Neural cell (in vitro differentiated cells): ENCODE results near the gene FAM110A.

Experiments
- EP300 ChIP-seq: fragments of 450-650 bp; conservative IDR thresholded peaks from 2 replicates; pipeline ENCODE4 v1.6.1; 2014; ENCODE audit warnings: antibody characterized with exemption, mild to moderate bottlenecking, moderate library complexity; ENCODE audit not compliant: poor library complexity, severe bottlenecking
- EZH2 ChIP-seq: fragments of 200-600, 300-800 bp; shearing (Covaris generic), sonication (generic); IDR thresholded peaks from 2 replicates; pipeline ENCODE4 v1.6.1; 2014; ENCODE audit warnings: antibody characterized with exemption, low read length, borderline replicate concordance, mild to moderate bottlenecking; ENCODE audit not compliant: insufficient read depth, poor library complexity, severe bottlenecking
- MXI1 ChIP-seq: fragments of 450-650 bp; conservative IDR thresholded peaks from 2 replicates; pipeline ENCODE4 v1.6.1; 2014; ENCODE audit warnings: antibody characterized with exemption, mild to moderate bottlenecking; ENCODE audit not compliant: poor library complexity, severe bottlenecking
- POLR2AphosphoS5 ChIP-seq: IDR thresholded peaks from 2 replicates; pipeline ENCODE4 v1.6.1; 2012
- RAD21 ChIP-seq: fragments of 450-650 bp; conservative IDR thresholded peaks from 2 replicates; pipeline ENCODE4 v1.6.1; 2014; ENCODE audit warnings: antibody characterized with exemption, mild to moderate bottlenecking, moderate library complexity
- SMC3 ChIP-seq: fragments of 450-650 bp; conservative IDR thresholded peaks from 2 replicates; pipeline ENCODE4 v1.6.1; 2014; ENCODE audit warnings: antibody characterized with exemption, mild to moderate bottlenecking, moderate library complexity; ENCODE audit not compliant: poor library complexity
- TAF1 ChIP-seq: IDR thresholded peaks from 2 replicates; pipeline ENCODE4 v1.6.1; 2012; ENCODE audit warnings: low read depth
- TF ChIP-seq, protein P1 (sequence below): fragments of 450-650 bp; IDR thresholded peaks from 2 replicates; pipeline ENCODE4 v1.5.1; 2014; ENCODE audit warnings: antibody characterized with exemption, mild to moderate bottlenecking, moderate library complexity; ENCODE audit not compliant: poor library complexity, severe bottlenecking
- TF ChIP-seq, protein P2 (sequence below): IDR thresholded peaks from 2 replicates; pipeline ENCODE4 v1.6.1; 2012; ENCODE audit warnings: borderline replicate concordance

DNA sequence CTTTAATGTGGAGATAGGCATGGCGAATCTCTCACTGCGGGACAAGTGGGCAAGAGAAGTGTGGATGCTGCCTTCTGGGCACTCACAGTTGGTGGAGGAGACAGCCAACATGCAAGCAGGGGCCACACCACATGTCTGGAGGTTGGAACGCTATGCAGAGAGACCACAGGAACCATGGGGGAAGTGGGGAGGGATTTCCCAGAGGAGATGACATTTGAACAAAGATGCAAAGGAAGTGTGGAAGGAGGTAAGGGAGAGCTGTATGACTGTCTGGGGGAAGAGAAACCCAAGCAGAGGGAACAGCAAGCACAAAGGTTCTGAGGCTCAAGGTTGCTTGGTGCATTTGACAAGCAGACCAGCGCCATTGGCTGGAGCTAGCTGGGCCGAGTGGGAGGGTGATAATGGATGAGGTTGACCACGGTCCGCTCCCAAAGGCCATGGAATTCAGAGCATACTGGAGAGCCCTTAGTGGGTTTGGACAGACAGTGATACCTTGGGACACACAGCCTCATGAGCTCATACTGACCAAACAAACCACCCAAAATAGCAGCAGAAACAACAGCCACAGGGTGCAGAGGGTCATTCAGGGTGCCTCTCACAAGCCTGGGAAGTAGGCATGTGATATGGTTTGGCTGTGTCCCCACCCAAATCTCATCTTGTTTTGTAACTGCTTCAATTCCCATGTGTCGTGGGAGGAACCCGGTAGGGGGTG lies 7.6 kb upstream of the FAM110A start:
- TF ChIP-seq, protein P1, sequence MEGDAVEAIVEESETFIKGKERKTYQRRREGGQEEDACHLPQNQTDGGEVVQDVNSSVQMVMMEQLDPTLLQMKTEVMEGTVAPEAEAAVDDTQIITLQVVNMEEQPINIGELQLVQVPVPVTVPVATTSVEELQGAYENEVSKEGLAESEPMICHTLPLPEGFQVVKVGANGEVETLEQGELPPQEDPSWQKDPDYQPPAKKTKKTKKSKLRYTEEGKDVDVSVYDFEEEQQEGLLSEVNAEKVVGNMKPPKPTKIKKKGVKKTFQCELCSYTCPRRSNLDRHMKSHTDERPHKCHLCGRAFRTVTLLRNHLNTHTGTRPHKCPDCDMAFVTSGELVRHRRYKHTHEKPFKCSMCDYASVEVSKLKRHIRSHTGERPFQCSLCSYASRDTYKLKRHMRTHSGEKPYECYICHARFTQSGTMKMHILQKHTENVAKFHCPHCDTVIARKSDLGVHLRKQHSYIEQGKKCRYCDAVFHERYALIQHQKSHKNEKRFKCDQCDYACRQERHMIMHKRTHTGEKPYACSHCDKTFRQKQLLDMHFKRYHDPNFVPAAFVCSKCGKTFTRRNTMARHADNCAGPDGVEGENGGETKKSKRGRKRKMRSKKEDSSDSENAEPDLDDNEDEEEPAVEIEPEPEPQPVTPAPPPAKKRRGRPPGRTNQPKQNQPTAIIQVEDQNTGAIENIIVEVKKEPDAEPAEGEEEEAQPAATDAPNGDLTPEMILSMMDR, result no peak
- TF ChIP-seq, protein P2, sequence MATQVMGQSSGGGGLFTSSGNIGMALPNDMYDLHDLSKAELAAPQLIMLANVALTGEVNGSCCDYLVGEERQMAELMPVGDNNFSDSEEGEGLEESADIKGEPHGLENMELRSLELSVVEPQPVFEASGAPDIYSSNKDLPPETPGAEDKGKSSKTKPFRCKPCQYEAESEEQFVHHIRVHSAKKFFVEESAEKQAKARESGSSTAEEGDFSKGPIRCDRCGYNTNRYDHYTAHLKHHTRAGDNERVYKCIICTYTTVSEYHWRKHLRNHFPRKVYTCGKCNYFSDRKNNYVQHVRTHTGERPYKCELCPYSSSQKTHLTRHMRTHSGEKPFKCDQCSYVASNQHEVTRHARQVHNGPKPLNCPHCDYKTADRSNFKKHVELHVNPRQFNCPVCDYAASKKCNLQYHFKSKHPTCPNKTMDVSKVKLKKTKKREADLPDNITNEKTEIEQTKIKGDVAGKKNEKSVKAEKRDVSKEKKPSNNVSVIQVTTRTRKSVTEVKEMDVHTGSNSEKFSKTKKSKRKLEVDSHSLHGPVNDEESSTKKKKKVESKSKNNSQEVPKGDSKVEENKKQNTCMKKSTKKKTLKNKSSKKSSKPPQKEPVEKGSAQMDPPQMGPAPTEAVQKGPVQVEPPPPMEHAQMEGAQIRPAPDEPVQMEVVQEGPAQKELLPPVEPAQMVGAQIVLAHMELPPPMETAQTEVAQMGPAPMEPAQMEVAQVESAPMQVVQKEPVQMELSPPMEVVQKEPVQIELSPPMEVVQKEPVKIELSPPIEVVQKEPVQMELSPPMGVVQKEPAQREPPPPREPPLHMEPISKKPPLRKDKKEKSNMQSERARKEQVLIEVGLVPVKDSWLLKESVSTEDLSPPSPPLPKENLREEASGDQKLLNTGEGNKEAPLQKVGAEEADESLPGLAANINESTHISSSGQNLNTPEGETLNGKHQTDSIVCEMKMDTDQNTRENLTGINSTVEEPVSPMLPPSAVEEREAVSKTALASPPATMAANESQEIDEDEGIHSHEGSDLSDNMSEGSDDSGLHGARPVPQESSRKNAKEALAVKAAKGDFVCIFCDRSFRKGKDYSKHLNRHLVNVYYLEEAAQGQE, result no peak
- no peak for TF ChIP-seq EZH2
- TF ChIP-seq RAD21, result no peak
- no peak for TF ChIP-seq TAF1
- no peak for TF ChIP-seq POLR2AphosphoS5
- no peak for TF ChIP-seq EP300
- TF ChIP-seq SMC3, result no peak
- no peak for TF ChIP-seq MXI1
